ENCODE data around the gene CCR6.

CCR6 gene

GRCh38 chr6:167098825-167099225 lies 24.1 kb upstream of the CCR6 start:
- no peak for DNase-seq (ENCODE audit: low read depth in 2 of 2)
- no peak overlapping the region for H3K4me3 ChIP-seq (replicated peaks in 1 of 2; ENCODE audit: low read depth in 2 of 2, low read length in 2 of 2)
- no peak for TF ChIP-seq CTCF (IDR thresholded peaks at IDR 0.05; ENCODE audit: low read depth, low read length)

- no peak for TF ChIP-seq CTCF (IDR thresholded peaks at IDR 0.05; ENCODE audit: low read depth, low read length)
- no peak overlapping the region for H3K4me3 ChIP-seq (replicated peaks in 1 of 2; ENCODE audit: low read depth in 2 of 2, low read length in 2 of 2)
- DNase-seq (ENCODE audit: low read depth in 2 of 2) = no peak
Observed at GRCh38 chr6:167099707-167100106, 23.2 kb upstream of the CCR6 start.

DNA sequence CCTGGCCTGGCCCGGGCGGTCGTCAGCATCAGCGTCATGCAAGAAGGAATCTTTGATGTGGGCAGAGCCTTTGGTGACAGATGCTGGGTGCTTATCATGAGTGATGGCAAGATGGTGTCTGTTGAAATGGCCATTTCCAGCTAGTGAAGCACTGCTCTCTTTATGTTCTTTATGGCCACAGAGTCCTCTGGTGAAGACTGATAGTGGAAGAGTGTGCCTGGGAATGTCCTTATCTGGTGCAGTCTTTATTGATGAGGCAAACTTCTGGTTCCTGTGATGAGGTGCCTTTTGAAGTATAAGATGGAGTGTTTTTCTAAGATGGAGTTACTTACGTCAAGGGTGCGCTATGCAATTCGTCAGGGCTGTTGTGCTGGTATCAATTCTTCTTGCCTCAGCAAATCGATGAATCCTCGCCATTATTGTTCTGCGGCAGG lies 22.6 kb upstream of the CCR6 start:
- TF ChIP-seq CTCF (IDR thresholded peaks at IDR 0.05; ENCODE audit: low read depth, low read length) = no peak
- DNase-seq (ENCODE audit: low read depth in 2 of 2) = no peak
- no peak overlapping the region for H3K4me3 ChIP-seq (replicated peaks in 1 of 2; ENCODE audit: low read depth in 2 of 2, low read length in 2 of 2)

DNA sequence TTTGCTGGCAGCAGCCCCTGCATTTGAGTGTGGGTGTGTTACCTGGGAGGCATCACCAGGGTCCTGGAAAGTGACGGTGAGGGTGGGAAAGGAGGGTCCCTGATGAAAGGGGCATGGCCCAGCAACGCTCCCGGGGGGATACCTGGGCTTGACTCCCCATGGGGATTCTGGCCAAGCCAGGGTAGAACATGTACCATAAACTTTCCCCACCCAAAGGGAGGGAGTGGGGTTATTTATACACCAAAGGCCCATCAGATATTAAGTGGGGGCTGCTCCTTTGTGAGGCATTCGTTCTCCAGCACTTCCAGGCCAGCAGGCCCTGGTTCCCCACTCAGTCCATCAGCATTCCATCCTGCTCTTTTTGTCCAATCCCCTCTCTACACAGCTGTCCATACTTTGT lies 20.6 kb upstream of the CCR6 start:
- no peak for DNase-seq (ENCODE audit: low read depth in 2 of 2)
- H3K4me3 ChIP-seq (replicated peaks in 1 of 2; ENCODE audit: low read depth in 2 of 2, low read length in 2 of 2) = no peak overlapping the region
- no peak for TF ChIP-seq CTCF (IDR thresholded peaks at IDR 0.05; ENCODE audit: low read depth, low read length)

DNA sequence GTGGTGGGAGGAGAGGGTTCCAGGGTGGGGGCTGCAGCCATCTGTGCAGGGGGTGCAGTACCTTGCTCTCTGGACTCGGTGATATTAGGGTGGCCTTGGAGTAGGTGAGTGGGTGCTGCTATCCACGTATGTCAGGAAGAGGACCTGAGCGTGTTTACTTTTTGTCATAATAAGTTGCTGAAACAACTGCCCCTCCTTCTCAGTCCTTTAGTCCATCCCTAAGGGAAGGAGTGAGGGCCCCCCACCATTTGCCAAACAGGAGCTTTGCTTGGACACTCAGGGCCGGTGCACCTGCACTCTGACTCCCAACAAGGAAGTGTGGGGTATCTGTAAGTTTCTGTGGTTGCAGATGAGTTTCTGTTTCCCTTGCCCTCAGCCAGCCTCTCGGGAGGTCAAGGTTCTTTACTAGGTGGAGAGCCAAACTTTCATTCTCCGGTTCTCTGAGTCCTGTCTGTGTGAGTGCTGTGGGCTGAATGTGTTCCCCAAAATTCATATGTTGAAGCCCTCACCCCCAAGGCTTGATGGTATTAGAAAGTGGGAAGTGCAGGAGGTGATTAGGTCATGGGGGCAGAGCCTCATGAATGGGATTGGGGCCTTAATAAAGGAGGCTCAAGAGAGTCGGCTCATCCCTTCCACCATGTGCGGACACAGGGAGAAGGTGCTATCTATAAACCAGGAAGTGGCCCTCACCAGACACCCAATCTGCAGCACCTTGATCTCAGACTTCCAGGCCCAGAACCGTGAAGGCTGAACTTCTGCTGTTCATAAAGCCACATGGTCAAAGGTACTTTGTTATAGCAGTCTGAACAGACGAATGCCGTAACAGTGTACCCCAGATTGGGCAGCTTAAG lies 19.6 kb upstream of the CCR6 start:
- H3K4me3 ChIP-seq (replicated peaks in 1 of 2; ENCODE audit: low read depth in 2 of 2, low read length in 2 of 2) = no peak overlapping the region
- DNase-seq (ENCODE audit: low read depth in 2 of 2) = no peak
- no peak for TF ChIP-seq CTCF (IDR thresholded peaks at IDR 0.05; ENCODE audit: low read depth, low read length)

DNA sequence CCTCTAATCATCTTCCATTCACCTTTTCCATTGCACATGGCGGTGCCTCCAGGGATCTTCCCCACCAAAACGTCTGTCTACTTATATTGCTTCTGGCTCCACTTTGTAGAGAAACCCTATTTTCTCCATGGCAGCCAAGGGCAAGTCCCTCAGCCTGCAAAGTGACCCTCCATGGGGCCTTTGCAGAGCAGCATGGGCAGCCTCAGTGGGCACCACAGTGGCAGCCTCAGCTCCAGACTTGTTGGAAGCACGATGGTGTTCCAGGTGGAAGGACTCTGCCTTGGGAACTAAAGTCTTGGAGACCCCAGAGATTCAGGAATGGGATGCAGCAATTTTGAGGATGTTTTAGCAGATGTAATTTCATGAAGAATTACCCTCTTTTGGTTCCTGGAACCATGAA lies 18.5 kb upstream of the CCR6 start:
- DNase-seq (ENCODE audit: low read depth in 2 of 2) = no peak
- no peak for TF ChIP-seq CTCF (IDR thresholded peaks at IDR 0.05; ENCODE audit: low read depth, low read length)
- H3K4me3 ChIP-seq (replicated peaks in 1 of 2; ENCODE audit: low read depth in 2 of 2, low read length in 2 of 2) = no peak overlapping the region

DNA sequence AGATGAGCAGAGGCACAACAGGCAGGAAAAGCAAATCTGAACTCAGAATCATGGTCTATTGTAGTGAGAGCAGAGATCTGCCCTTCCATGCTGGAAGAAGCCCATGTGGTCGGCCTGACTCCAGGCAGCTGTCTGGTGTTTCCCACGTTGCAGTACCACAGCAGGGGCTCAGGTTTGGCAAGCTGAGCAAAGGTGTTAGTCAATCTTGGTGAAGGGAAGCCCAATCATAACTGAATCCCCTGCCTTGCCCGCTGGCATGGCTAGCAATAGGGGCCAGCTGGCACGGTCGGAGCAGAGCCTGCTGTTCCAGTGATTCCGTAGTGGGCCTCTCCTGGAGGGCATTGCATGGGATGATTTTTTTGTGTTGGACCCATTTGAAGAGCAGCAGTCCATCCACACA lies 17.8 kb upstream of the CCR6 start:
- no peak for TF ChIP-seq CTCF (IDR thresholded peaks at IDR 0.05; ENCODE audit: low read depth, low read length)
- H3K4me3 ChIP-seq (replicated peaks in 1 of 2; ENCODE audit: low read depth in 2 of 2, low read length in 2 of 2) = no peak overlapping the region
- DNase-seq (ENCODE audit: low read depth in 2 of 2) = no peak
